H9 (cell line): ENCODE results near the gene CBY3. TPM values are rescaled to one million over a fixed set of nuclear protein-coding genes. Genes with fewer than 3 reads are reported as not detected.
"Not testable (repeated sequence)": the region's sequence is repeated elsewhere in the genome, so short reads cannot be mapped to it uniquely, and the experiment has no call there.

Source experiments
- DNase-seq: peaks from one replicate; pipeline ENCODE4 v3.0.0-alpha.2; 2017
- H2AFZ ChIP-seq: one replicate; pipeline ENCODE4 v1.6.1; 2013; ENCODE audit warnings: mild to moderate bottlenecking, low read length, control low read depth, moderate library complexity
- H2AK5ac ChIP-seq: 2 replicates; pipeline ENCODE4 v1.6.1; 2013; ENCODE audit warnings: low read length, control low read depth, mixed read lengths; ENCODE audit not compliant: insufficient read length
- H2BK120ac ChIP-seq: one replicate; pipeline ENCODE4 v1.6.1; 2013; ENCODE audit warnings: low read depth, mild to moderate bottlenecking, low read length, control low read depth, inconsistent platforms; ENCODE audit not compliant: poor library complexity, severe bottlenecking
- H2BK12ac ChIP-seq: 2 replicates; pipeline ENCODE4 v1.6.1; 2013; ENCODE audit warnings: low read length, control low read depth, mixed read lengths, low read depth; ENCODE audit not compliant: insufficient read length
- H2BK15ac ChIP-seq: 2 replicates; pipeline ENCODE4 v1.6.1; 2013; ENCODE audit warnings: low read depth, low read length, control low read depth
- H2BK20ac ChIP-seq: one replicate; pipeline ENCODE4 v1.6.1; 2013; ENCODE audit warnings: low read depth, mild to moderate bottlenecking, low read length, control low read depth, inconsistent platforms; ENCODE audit not compliant: poor library complexity, severe bottlenecking
- H2BK5ac ChIP-seq: 2 replicates; pipeline ENCODE4 v1.6.1; 2013; ENCODE audit warnings: low read length, control low read depth, mixed read lengths; ENCODE audit not compliant: insufficient read length
- H3K14ac ChIP-seq: 2 replicates; pipeline ENCODE4 v1.6.1; 2013; ENCODE audit warnings: low read length, control low read depth; ENCODE audit not compliant: insufficient read depth
- H3K18ac ChIP-seq: 2 replicates; pipeline ENCODE4 v1.6.1; 2013; ENCODE audit warnings: low read depth, mild to moderate bottlenecking, mixed read lengths, low read length, control low read depth; ENCODE audit not compliant: insufficient read length
- H3K23ac ChIP-seq: 2 replicates; pipeline ENCODE4 v1.6.1; 2013; ENCODE audit warnings: low read length, control low read depth, mixed read lengths, low read depth; ENCODE audit not compliant: insufficient read length
- H3K23me2 ChIP-seq: 2 replicates; pipeline ENCODE4 v1.6.1; 2013; ENCODE audit warnings: low read depth, mild to moderate bottlenecking, mixed read lengths, low read length, control low read depth; ENCODE audit not compliant: insufficient read length, poor library complexity, severe bottlenecking
- H3K27ac ChIP-seq: 2 replicates; pipeline ENCODE4 v1.5.1; 2013; ENCODE audit warnings: low read length, control low read depth, mixed read lengths, low read depth; ENCODE audit not compliant: insufficient read length
- H3K27me3 ChIP-seq: 2 replicates; pipeline ENCODE4 v1.6.1; 2013; ENCODE audit warnings: low read length, control low read depth, inconsistent platforms; ENCODE audit not compliant: insufficient read depth
- H3K4ac ChIP-seq: 2 replicates; pipeline ENCODE4 v1.6.1; 2013; ENCODE audit warnings: low read depth, mild to moderate bottlenecking, control low read depth, inconsistent platforms, low read length, moderate library complexity
- H3K4me1 ChIP-seq: 2 replicates; pipeline ENCODE4 v1.6.1; 2013; ENCODE audit warnings: low read length, control low read depth, inconsistent platforms; ENCODE audit not compliant: insufficient read depth
- H3K4me2 ChIP-seq: 2 replicates; pipeline ENCODE4 v1.6.1; 2013; ENCODE audit warnings: low read length, control low read depth, mixed read lengths; ENCODE audit not compliant: insufficient read length, insufficient read depth
- H3K56ac ChIP-seq: 2 replicates; pipeline ENCODE4 v1.6.1; 2013; ENCODE audit warnings: low read depth, mild to moderate bottlenecking, mixed read lengths, low read length, control low read depth; ENCODE audit not compliant: insufficient read length
- H3K79me1 ChIP-seq: 2 replicates; pipeline ENCODE4 v1.6.1; 2013; ENCODE audit warnings: low read depth, mild to moderate bottlenecking, moderate library complexity, low read length, control low read depth, inconsistent platforms; ENCODE audit not compliant: insufficient read depth, poor library complexity, severe bottlenecking
- H3K79me2 ChIP-seq: 2 replicates; pipeline ENCODE4 v1.6.1; 2013; ENCODE audit warnings: low read length, control low read depth, inconsistent platforms; ENCODE audit not compliant: insufficient read depth
- H3K9ac ChIP-seq: 2 replicates; pipeline ENCODE4 v1.6.1; 2013; ENCODE audit warnings: low read length, control low read depth, mixed read lengths; ENCODE audit not compliant: insufficient read length; ENCODE audit errors: extremely low read depth
- H3K9me3 ChIP-seq: one replicate; pipeline ENCODE4 v1.6.1; 2013; ENCODE audit warnings: low read depth, low read length, inconsistent platforms; ENCODE audit not compliant: control insufficient read depth
- H3T11ph ChIP-seq: one replicate; pipeline ENCODE4 v1.6.1; 2013; ENCODE audit warnings: mild to moderate bottlenecking, low read length, control low read depth, inconsistent platforms
- H4K20me1 ChIP-seq: one replicate; pipeline ENCODE4 v1.6.1; 2013; ENCODE audit not compliant: control insufficient read depth, insufficient read length, insufficient read depth
- H4K5ac ChIP-seq: 2 replicates; pipeline ENCODE4 v1.6.1; 2013; ENCODE audit warnings: low read depth, mild to moderate bottlenecking, mixed read lengths, low read length, control low read depth; ENCODE audit not compliant: insufficient read length
- H4K8ac ChIP-seq: replicated peaks from 2 replicates; pipeline ENCODE4 v1.6.1; 2013; ENCODE audit warnings: low read length, control low read depth, mixed read lengths, low read depth; ENCODE audit not compliant: insufficient read length
- H4K91ac ChIP-seq: 2 replicates; pipeline ENCODE4 v1.6.1; 2013; ENCODE audit warnings: low read depth, mild to moderate bottlenecking, moderate library complexity, mixed read lengths, low read length, control low read depth; ENCODE audit not compliant: insufficient read length
- H3K27ac Mint-ChIP-seq, 3 experiments: 2 replicates in 2 of 3; 3 replicates in 1 of 3; pipeline ENCODE4 v1.8.0; 2020 to 2021; ENCODE audit warnings: mixed read lengths in 3 of 3, mild to moderate bottlenecking in 1 of 3, moderate library complexity in 1 of 3
- H3K27me3 Mint-ChIP-seq: 2 replicates; pipeline ENCODE4 v1.8.0; 2021; ENCODE audit warnings: low read depth, mild to moderate bottlenecking, moderate library complexity, mixed read lengths
- H3K36me3 Mint-ChIP-seq, 3 experiments: 2 replicates in 2 of 3; 3 replicates in 1 of 3; pipeline ENCODE4 v1.8.0; 2020 to 2021; ENCODE audit warnings: low read depth in 3 of 3, mixed read lengths in 3 of 3; ENCODE audit not compliant: insufficient read depth in 1 of 3
- H3K4me1 Mint-ChIP-seq, 2 experiments: 2 replicates each; pipeline ENCODE4 v1.8.0; 2020; ENCODE audit warnings: mixed read lengths in 2 of 2
- H3K4me3 Mint-ChIP-seq, 2 experiments: 2 replicates in 1 of 2; 3 replicates in 1 of 2; pipeline ENCODE4 v1.8.0; 2020 to 2021; ENCODE audit warnings: mild to moderate bottlenecking in 2 of 2, mixed read lengths in 2 of 2, moderate library complexity in 1 of 2
- H3K9me3 Mint-ChIP-seq, 2 experiments: 2 replicates in 1 of 2; 3 replicates in 1 of 2; pipeline ENCODE4 v1.8.0; 2020; ENCODE audit warnings: mild to moderate bottlenecking in 2 of 2, mixed read lengths in 2 of 2, moderate library complexity in 1 of 2
- WGBS: extraction: QIAGEN DNeasy Blood & Tissue Kit; methylation state at CpG from one replicate; pipeline ENCODE4 v1.1.7; 2013; ENCODE audit warnings: missing lambda C conversion rate, low lambda C conversion rate, mixed read lengths; ENCODE audit not compliant: insufficient read length; ENCODE audit errors: extremely low coverage; 5-methylcytosine and 5-hydroxymethylcytosine counted together
- total RNA-seq: library from RNA; stranded (reverse); gene quantifications from 2 replicates; pipeline ENCODE4 v1.2.1, GENCODE V29; 2021

The CBY3 gene
- total RNA-seq, 1 experiment from 2014 or later, result 0.50 TPM

DNA sequence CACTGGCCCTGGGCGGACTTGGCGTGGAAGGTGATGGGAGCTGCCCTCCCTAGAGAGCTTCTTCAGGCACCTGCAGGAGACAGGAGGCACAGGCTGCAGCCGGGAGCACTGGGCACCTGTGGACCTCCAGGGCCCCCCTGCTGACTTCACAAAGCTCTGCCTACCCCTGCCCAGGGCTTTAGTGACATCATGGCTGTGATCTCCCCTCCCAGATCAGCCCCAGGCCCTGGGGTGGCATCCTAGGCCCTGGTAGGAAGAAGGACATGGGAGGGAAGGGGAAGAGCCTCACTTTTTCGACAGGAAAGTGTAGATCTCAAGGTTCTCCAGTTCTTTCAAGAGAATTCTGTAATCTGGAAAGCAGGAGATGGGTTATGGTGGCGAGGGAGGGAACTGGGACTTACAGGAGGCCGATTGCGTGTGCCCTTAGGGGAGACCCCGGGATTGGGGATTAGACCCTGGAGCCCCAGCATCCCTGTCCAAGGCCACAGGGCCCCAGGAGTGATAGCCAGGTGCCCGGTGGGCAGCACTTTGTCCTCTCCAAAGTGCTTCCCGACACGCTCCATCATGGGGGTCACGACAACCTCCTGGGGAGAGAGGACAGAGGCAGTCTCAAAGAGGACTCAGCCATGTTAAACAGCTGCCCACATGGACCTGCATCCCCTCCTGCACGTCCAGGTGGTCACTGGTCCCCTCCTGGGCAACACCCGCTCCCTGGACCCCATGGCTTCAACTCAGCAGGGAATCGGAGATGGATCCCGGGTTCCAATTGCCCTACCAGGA is 37.5 kb downstream of the CBY3 start:
- not testable (repeated sequence) for H3K4me1 ChIP-seq, H2BK5ac ChIP-seq, H3K4me2 ChIP-seq, H2BK15ac ChIP-seq, H3K56ac ChIP-seq, H2BK12ac ChIP-seq, H3K23me2 ChIP-seq, H2AFZ ChIP-seq, H3K79me1 ChIP-seq, H2BK20ac ChIP-seq, H3K4ac ChIP-seq, H4K91ac ChIP-seq, H3K9me3 Mint-ChIP-seq, H3K23ac ChIP-seq, H3K4me1 Mint-ChIP-seq, H4K5ac ChIP-seq, H4K8ac ChIP-seq, H3K79me2 ChIP-seq, H3K36me3 Mint-ChIP-seq, H3K9me3 ChIP-seq, H2BK120ac ChIP-seq, H3T11ph ChIP-seq, H3K27ac Mint-ChIP-seq, H3K27me3 ChIP-seq, H3K9ac ChIP-seq, H3K27me3 Mint-ChIP-seq, H2AK5ac ChIP-seq, H4K20me1 ChIP-seq, H3K18ac ChIP-seq, H3K27ac ChIP-seq, DNase-seq, H3K4me3 Mint-ChIP-seq, H3K14ac ChIP-seq
- WGBS, result no CpG with 5 or more reads among the region's 16 CpGs

DNA sequence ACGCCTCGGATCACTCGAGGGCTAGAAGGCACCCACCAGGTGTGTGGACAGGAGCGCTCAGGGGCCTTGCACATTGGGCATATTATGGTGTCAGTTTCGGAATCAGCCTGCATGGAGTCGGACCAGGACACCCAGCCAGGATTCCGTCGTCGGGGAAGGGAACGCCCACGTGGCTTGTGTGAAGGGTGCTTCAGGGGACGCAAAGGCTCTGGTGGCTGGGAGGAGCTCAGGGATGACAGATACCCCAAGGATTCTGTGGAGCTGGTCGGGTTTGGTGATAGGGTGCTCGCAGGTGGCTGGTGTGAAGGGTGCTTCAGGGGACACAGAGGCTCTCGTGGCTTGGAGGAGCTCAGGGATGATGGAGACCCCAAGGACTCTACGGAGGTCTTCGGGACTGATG is 38.2 kb downstream of the CBY3 start:
- H3T11ph ChIP-seq, H3K27me3 Mint-ChIP-seq, H2BK15ac ChIP-seq, H4K8ac ChIP-seq, H4K5ac ChIP-seq, H3K4me1 ChIP-seq, H3K18ac ChIP-seq, H3K14ac ChIP-seq, H3K56ac ChIP-seq, H3K9ac ChIP-seq, H3K23me2 ChIP-seq, H3K23ac ChIP-seq, H3K27ac ChIP-seq, H3K79me2 ChIP-seq, H3K4me1 Mint-ChIP-seq, H3K79me1 ChIP-seq, H2BK5ac ChIP-seq, H4K91ac ChIP-seq, H3K27me3 ChIP-seq, DNase-seq, H3K36me3 Mint-ChIP-seq, H3K9me3 Mint-ChIP-seq, H2BK20ac ChIP-seq, H2BK12ac ChIP-seq, H4K20me1 ChIP-seq, H3K4ac ChIP-seq, H3K9me3 ChIP-seq, H3K4me3 Mint-ChIP-seq, H3K27ac Mint-ChIP-seq, H2BK120ac ChIP-seq, H2AFZ ChIP-seq, H3K4me2 ChIP-seq, H2AK5ac ChIP-seq: not testable (repeated sequence)
- no CpG with 5 or more reads among the region's 17 CpGs for WGBS
